ENCODE data around the gene CCDC85B.

Gene CCDC85B

DNA sequence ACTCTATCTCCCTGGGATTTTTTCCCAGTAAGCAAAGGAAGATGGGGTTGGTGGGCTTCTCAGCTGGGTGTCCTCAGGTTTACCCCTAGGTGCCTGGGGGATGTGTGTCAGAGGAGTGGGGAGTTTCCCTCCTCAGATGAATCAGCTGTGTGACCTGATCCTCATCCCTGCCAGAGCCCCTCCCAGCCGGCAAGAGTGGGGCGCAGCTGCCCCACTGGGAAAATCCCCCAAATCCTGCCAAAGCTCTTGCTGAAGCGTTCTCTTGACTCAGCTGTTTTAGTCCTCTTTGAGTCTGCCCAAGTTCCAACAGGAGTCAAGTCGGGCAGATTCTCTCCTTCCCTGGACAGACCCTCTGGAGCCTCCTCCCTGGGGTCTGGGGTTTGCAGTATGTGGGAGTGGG is 22.4 kb downstream of the CCDC85B start:
- DNase-seq, result no peak

DNA sequence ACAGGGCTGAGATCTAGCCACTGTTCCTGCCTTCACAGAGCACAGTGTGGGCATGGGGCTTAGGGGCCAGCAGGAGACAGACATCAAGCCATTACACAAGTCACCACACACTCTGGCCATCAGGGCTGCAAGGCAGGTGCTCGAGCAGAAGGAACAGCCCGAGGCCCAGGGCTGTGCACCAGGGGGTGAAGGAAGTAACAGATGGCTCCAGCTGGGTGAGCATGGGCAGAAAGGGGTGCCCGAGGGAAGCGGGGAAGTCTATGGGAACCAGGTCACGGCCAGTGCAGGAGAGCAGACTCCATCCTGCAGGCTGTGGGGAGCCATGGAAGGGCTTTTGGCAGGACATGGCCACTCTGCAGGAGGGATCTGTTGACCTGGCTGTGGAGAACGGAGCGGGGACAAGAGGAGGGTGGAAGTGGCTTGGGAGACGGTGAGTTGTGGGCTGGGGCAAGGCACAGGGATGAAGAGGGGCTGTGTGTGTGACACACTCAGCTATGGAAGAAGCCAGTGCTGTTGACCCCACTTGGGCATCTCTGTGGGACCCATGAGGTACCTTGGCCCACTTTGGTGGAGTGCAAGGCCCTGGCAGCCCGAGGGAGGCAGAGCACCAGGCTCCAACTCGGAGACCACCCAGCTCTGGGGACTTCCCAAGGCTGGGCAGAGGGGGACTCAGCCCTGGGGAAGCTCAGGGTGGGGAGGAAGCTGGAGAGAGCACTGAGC is 24.8 kb downstream of the CCDC85B start:
- no peak for DNase-seq

DNA sequence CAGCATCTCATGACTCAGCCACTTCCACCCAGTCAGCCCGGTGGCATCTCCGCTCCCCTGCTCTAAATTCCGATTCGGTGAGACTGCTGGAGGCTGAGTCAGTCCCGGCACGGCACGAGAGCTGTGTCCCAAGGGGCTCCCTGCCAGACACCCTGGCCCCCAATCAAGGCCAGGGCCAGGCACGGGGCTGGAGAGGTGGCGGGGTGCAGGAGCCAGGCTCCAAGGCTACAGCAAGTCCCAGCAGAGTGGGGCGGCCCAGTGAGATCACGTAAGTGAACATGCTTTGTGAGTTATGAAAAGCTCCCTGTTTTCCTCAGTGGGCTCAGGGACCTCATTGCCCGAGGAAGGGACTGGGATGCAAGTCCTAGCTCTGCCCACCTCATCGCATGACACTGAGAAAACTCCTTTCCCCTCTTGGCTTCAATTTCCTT is 25.4 kb downstream of the CCDC85B start:
- DNase-seq, result no peak

DNA sequence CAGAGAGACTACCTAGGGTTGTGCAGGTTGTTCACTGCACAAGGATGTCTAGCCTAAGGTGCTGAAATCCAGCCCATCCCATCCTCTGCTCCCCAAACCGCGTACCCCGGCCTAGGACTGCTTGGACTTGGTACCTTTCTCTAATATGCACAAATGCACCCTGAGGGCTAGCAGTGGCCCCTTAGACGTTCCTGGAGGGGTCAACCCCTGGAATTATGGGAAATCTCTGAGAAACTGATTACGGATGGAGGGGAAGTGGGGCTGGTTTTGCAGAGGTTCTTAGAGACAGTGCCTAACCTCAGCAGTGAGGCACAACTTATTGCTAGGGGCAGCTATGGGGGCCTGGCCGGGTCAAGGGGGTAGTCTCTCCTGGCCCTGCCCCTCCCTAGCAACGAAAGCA is 25.9 kb downstream of the CCDC85B start:
- DNase-seq, result no peak

DNA sequence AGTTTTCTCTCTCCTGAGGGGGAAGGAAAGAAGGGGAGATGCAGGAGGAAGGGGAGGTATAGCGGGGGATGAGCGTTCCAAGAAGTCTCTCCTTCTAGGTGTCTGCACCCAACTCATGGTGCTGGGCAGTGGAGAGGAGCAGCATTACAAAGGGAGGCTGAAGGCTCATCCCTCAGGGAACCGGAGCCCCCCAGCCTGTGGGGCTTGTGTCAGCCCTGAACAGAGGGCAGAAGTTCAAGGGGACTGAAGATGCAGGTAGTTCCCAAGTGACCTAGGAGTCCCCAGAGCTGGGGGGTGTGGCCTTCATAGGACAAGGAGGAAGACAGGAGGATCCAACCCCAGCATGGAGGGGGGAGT is 26.6 kb downstream of the CCDC85B start:
- no peak for DNase-seq

DNA sequence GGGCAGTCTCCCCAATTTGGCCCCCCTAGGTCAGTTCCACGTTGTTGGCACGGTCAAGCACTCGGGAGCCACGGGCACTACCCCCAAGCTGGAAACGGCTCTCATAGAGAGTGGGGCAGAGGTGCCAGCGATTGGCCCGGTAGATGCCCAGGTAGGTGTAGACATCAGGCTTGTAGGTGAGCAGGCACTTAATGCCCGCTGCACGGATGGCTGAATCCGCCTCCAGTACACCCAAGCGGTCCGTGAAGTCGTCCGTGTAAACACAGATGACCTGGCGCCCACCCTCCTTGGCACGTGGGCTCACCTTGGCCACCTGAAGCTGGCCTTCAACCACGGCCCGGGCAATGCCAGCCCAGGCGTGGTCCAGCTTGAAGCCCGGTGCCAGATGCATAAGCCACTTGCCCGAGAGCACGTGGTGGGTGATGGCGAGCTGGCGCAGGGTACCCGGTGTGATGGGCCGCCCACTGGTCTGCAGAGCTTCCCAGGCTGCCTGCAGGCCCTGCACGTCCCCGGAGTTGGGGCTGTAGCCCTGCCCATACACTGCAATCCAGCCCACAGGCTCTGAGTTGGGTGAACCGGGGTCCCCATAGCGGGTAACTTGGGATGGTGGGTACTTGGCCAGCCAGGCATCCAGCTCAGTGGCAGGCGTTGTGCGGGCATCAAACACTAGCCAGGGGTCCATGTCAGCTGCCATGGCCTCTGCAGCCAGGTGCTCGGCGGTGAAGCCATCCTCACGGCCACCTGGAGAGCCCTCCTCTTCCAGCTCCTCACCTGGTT is 27.1 kb downstream of the CCDC85B start:
- no peak for DNase-seq

DNA sequence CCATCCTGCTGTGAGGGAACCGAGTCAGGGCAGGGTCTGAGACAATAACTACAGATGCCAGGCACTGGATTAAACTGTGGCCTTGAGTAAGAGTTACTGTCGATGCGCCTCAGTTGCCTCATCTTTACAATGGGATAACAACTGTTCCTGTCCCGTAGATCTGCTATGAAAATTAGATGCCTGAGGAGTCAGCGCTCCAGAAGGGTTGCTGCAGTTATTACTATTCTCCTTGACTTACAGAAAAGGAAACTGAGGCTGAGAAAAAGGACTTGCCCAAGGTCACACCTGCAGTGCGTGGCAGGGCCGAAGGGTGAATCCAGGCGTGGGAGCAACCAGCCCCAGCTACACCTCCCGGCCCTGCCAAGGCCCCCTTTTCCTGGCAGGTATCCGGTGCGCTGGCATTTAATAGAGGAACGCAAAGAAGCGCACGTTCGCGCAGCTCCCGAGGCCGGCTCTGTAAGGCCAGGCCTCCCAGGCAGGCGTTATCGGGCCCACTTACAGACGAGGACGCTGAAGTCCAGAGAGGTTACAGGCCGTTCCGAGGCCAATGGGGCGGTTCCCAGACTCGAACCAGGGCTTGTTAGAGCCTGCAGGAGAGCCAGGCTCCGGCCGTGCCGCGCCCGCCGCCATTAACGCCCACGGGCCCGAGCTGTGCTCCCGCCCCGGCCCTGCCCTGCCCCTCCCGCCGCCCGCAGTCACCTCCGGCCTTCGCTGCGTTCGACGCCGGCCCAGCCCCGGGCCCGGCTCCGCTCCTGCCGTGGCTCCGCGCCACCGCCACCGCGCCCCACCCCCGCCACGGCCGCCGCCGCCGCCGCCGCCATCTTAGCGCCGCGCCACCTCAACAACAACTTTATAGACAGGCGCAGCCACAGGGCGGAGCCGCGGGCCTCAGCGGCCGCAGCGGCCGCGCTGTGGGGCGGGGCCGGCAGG is 28.0 kb downstream of the CCDC85B start, which contains the start of gene C11orf68:
Gene C11orf68 (minus strand): TSS at position 852 of the 930 bp plus-strand sequence. CDS start 31 bp downstream, at position 821.
- no peak for DNase-seq

DNA sequence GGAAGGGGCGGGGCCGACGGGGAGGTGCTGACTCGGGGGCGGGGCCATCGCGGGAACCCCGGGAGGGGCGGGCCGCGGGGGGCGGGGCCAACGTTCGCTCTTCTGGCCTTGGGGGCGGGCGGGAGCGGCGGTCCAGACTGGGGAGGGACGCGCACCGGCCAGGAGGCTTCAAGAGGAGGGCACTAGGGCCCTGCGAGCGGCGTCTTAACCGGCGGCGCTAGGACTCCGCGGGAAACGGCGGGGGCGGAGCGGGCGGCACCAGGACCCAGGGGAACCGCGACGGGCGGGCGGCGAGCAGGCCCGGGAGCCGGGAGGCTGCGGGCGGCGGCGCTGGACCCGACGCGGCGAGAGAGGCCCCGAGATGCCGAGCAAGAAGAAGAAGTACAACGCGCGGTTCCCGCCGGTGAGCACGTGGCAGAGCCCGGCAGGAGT is 28.7 kb downstream of the CCDC85B start, which contains the start of gene DRAP1:
Gene DRAP1 (plus strand): TSS at position 286 of the 432 bp plus-strand sequence. CDS start 76 bp downstream, at position 362.
- peak; percentile 100 for DNase-seq

DNA sequence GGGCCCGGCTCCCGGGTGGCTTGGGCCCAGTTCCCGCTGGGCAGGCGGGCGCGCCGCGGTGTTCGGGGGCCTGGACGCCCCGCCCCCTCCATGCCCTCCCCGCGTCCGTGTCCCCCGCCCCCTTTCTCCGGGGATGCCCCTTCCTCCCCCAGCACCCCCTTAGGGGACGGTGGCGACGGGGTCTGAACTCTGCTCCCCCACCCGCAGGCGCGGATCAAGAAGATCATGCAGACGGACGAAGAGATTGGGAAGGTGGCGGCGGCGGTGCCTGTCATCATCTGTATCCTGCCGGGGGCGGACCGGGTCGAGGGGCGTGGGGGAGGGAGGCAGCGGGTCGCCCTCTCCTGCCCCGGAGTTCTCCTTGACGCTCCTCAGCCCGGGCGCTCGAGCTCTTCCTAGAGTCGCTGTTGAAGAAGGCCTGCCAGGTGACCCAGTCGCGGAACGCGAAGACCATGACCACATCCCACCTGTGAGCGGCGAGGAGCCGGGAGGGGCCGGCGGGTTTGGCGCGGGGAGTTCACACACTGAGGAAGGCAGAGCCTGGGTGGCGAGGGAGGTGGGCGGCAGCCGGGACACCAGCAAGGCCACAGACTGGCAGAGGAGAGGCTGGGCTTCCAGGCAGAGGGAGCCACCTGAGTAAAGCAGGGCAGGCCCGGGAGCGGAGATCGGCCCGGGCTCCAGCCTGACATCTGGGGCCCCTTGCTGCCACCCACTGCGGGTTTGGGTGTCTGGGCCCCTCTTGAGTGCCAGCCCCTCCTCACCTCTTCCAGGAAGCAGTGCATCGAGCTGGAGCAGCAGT is 29.3 kb downstream of the CCDC85B start:
- DNase-seq, result peak; percentile 66

DNA sequence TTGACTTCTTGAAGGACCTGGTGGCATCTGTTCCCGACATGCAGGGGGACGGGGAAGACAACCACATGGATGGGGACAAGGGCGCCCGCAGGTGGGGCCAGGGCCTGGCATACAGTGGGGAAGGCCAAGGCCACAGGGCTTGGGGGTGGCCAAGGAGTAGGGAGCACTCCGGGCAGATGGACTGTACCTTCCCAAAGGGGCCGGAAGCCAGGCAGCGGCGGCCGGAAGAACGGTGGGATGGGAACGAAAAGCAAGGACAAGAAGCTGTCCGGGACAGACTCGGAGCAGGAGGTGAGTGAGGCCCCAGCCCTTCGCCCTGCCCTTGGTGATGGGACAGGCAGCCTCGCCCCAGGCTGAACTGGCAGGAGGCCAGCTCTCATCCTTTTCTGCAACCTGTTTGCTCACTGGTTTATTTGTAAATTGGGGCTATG is 29.9 kb downstream of the CCDC85B start:
- no peak for DNase-seq

DNA sequence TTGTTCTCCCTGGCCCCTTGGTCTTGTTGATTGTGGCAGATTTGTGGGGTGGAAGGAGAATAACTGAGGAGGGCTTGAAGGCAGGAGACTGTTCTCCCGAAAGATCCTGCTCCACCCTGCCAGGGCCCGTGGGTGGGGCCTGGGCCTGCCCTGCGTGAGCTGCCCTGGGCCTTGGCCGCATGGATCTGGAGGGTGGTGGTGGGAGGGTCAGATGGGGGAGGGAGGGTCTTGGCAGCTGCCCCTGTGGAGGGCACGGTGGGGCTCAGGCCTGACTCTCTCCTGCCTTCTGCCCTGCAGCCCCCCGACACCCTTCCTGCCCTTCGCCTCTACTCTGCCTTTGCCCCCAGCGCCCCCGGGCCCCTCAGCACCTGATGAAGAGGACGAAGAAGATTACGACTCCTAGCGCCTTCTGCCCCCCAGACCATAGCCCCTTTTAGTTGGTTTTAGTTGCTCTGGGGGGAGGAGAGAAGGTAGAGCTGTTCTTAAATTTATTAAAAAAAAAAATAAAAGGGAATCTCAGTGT is 30.6 kb downstream of the CCDC85B start:
- no peak for DNase-seq

DNA sequence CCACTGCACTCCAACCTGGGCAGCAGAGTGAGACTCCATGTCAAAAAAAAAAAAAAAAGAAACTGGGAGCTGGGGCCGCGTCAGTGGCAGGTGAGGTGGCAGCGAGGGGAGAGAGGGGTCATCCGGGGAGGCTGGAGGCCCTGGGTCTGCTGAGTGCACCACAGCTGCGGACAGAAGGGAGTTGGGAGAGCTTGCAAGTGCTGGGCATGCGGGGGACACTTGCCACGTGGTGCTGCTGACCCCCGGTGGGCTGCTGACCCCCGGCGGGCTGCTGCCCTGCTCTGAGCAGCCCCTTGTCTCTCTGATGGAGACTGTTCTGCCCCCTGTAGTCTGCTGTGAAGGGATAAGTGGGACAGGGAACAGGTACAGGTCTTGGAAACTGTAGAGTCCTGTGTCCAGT is 31.4 kb downstream of the CCDC85B start:
- DNase-seq, result no peak

DNA sequence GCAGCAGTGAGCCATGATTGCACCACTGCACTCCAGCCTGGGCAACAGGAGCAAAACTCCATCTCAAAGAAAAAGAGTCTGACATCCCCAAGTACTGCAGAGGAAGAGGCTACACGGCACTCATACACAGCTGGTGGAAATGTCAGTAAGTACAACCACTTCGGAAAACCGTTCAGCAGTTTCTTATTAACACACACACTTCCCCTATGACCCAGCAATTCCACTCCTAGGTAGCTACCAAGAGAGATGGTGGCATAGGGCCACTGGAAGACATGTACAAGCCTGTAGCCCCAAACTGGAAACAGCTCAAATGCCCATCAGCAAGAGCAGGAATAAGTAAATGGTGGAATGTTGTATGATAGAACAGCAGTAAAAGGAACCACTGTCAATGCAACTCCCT is 32.1 kb downstream of the CCDC85B start:
- DNase-seq, result no peak

DNA sequence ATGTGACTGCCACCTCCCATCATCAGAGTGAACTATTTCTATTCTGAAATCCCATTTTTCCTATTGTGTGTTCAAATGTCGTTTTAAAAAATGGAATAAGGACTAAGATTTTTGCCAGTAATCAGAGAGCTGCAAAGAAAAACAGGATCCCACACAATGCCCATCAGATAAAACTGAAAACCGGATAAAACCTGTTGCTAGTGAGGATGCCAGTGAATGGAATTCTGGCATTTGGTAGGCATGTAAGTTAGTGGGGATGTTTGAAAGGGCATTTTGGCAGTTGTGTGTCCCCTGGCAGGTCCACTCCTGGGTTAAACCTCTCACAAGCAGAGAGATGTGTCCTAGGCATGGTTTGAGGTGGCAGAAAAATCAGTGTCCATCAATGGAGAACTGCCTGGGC is 34.9 kb downstream of the CCDC85B start:
- no peak for DNase-seq

DNA sequence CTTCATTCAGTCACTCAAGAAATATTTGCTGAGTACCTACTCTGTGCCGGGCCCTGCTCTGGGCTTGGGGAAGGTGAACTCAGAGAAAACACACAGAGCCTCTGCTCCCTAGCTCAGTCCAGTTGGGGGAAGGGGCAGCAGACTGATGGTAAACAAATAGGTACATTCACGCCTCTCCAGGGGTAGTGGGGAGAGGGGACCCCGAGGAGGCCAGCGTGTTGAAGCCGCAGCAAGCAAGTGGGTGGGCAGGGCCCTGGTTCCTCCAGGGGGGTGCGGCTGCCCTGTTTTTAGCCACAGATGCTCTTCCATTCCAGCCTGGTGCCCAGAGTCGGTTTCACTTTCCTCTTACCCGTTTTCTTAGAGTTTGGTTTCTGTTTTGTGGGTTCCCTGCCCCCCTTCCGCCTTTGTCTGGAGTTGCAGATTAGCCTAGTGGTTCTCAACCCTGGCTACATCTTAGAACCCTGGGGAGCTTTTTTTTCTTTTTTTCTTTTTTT is 37.5 kb downstream of the CCDC85B start:
- DNase-seq, result no peak

DNA sequence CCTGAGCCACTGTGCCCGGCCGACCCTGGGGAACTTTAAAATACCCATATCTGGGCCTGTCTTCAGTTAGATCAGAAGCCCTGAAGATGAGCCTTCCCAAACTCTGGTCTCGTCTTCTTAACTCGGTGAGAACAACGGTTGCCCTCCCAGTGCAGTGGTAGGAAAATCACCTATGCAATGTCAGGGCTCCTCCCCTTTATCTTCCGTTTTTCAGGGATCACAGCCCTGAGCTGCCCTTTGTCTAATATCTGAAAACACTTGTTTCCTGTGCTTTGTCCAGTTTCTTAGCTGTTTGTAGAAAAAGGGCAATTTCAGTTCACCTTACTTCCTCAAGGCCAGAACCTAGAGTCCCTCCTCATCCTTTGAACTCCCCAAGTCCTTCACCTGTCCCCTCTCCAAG is 38.2 kb downstream of the CCDC85B start:
- DNase-seq, result no peak

DNA sequence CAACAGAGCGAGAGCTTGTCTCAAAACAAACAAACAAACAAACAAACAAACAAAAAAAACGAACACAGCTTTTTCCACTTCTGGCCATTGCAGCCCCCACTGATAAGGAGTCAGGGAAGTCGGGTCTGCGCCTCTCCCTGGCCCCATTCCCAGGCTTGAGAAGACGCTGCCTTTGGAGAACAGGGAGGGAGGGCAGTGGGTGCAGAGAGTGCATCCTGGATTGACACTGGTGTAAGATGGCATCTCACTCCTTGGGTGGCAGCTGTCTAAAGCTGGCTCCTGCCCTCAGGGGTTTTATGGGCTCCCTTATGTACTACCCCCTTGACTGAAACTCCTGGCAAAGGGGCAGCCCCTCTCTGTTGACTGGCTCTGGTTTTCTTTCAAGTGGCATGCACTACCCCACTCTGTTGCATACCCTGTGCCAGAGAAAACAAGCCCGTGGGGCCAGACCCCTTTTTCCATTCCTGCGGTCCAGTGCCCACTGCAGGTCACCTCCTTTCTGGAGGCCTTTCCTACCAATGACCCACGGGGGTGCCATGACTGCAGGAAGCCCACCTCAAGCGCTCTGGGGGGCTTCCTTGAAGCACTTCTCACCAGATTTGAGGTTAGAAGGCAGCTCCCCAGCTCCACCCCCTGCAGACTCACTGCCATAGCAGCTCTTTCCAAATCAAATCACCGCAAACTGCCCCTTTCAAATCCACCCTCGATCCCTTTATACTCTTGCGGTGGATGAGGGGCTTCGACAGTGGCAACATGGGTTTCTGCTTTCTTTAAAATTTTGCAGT is 41.5 kb downstream of the CCDC85B start:
- DNase-seq, result no peak

DNA sequence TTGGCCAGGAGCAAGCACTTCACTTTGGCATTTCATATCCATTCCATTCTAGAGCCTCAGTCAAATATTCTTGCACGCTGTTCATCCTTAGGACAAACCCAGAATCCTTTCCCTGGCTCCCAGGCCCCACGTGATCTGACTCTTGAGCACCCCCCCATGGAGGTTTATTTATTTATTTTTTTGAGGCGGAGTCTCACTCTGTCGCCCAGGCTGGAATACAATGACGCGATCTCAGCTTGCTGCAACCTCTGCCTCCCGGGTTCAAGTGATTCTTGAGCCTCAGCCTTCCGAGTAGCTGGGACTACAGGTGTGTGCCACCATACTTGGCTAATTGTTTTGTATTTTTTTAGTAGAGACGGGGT is 42.1 kb downstream of the CCDC85B start:
- no peak for DNase-seq

DNA sequence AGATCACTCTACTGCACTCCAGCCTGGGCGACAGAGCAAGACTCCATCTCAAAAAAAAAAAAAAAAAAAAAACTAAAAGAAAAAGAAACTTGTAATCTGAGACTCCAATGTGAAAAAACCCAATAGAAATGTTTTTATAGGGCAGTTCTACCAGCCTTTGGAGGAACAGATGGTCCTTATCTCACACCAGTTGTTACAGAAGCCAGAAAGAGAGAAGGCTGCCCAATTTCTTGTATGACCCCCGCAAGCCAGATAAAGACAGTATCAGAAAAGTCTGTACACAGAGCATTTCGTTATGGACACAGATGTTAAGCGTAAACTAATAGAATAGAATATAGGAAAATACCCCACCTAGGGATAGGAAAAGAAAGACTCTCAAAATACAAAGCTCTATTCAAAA is 43.5 kb downstream of the CCDC85B start:
- no peak for DNase-seq

DNA sequence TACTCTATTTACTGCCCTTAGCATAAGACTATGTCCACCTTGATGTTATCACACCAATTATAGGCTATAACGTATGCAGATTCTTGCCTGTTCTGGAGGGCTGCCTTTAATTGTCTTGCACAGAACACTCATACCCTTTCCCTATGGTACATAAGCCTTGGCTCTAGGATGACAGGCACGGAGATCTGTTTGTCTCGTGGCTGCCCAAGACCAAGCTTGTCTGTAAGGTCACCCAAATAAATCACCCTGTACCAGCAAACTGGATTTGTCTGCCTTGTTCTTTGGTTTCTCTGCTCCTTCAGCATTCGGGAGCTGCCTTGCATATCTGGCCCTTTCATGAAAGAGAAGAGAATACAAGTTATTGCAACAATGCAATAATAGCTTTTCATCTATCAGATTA is 47.3 kb downstream of the CCDC85B start:
- DNase-seq, result no peak
